Measurements from ENCODE around the gene BLCAP. TPM values are rescaled to one million over a fixed set of nuclear protein-coding genes. Genes with fewer than 3 reads are reported as not detected.

BLCAP gene
- total and polyA plus RNA-seq, 9 donors: 27.7 to 147 (median 62.0) TPM

GRCh38 chr20:37479266-37479665 is 48.4 kb downstream of the BLCAP start:
- no peaks in the 10 kb centered on the region for H3K4me1 ChIP-seq (ENCODE audit: insufficient read depth)
- no peaks in the 10 kb centered on the region for H3K9me3 ChIP-seq
- no peak overlapping the region for H3K4me3 ChIP-seq
- WGBS, 3 donors: 41 to 50% (median 45%) methylated on average over 6 of the region's 6 CpGs
- no peaks in the 10 kb centered on the region for H3K36me3 ChIP-seq
- DNase-seq: no peak
- H3K27me3 ChIP-seq: no peaks in the 10 kb centered on the region
- TF ChIP-seq POLR2A (IDR thresholded peaks at IDR 0.05) (no peak), EP300 (IDR thresholded peaks at IDR 0.05) (no peak), CTCF (IDR thresholded peaks at IDR 0.05) (no peak)
- no peak overlapping the region for H3K27ac ChIP-seq
- intact Hi-C loops (cut with DNase I): no loop called here

DNA sequence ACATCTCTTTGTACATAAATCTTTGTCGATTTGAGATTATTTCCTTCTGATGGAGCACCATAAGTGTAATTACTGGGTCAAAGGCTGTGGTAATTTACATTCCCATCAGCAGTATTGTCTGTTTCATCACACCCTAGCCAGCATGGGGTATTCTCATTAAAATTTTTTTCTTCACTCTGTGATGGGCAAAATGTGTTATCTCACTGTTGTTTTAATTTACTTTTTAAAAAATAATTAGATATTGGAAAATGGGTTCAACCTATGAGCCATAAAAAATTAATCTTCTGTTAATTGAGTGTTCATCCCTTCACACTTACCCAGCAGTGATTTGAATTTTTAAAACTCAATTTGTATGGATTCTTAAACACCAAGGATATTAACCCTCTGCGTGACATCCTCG is 50.6 kb downstream of the BLCAP start:
- no peak overlapping the region for H3K4me3 ChIP-seq
- H3K36me3 ChIP-seq: no peaks in the 10 kb centered on the region
- no peaks in the 10 kb centered on the region for H3K4me1 ChIP-seq (ENCODE audit: insufficient read depth)
- no peak for DNase-seq
- 40 to 45% (median 40%) methylated on average over 3 of the region's 3 CpGs for WGBS, 3 donors
- TF ChIP-seq EP300 (IDR thresholded peaks at IDR 0.05) (no peak), POLR2A (IDR thresholded peaks at IDR 0.05) (no peak), CTCF (IDR thresholded peaks at IDR 0.05) (no peak)
- H3K27ac ChIP-seq: no peak overlapping the region
- intact Hi-C loops (cut with DNase I): no loop called here
- no peaks in the 10 kb centered on the region for H3K9me3 ChIP-seq
- H3K27me3 ChIP-seq: no peaks in the 10 kb centered on the region

GRCh38 chr20:37475252-37475651 is 52.4 kb downstream of the BLCAP start:
- DNase-seq: no peak
- no peaks in the 10 kb centered on the region for H3K36me3 ChIP-seq
- no peak for TF ChIP-seq EP300 (IDR thresholded peaks at IDR 0.05)
- no peak for TF ChIP-seq CTCF (IDR thresholded peaks at IDR 0.05)
- TF ChIP-seq POLR2A (IDR thresholded peaks at IDR 0.05): no peak
- intact Hi-C loops (cut with DNase I): no loop called here
- H3K4me1 ChIP-seq (ENCODE audit: insufficient read depth): no peaks in the 10 kb centered on the region
- H3K27me3 ChIP-seq: no peaks in the 10 kb centered on the region
- H3K4me3 ChIP-seq: no peak overlapping the region
- WGBS, 3 donors: 58 to 72% (median 67%) methylated on average over 5 of the region's 5 CpGs
- H3K27ac ChIP-seq: no peak overlapping the region
- no peaks in the 10 kb centered on the region for H3K9me3 ChIP-seq

DNA sequence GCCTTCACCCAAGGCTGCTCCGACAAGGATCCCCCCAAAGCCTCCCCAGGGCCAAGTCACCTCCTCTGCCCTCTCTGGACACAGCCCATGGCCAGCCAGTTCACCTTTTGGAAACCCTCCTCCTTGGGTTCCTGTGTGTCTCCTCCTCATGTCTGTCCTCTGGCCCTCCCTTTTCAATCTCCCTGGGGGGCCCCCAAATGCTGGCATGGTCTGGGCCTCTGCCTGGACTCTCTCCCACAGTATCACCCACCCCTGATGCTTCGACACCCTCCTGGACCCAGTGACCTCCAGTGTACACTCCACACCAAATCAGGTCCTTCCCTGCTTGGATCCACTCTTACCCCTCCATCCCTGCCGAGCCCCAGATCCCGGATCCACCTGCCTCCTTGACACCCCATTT is 53.3 kb downstream of the BLCAP start:
- WGBS, 3 donors: 69 to 80% (median 72%) methylated on average over 4 of the region's 4 CpGs

More for the DNA sequence above, 53.3 kb downstream of the BLCAP start:
- no peak for TF ChIP-seq EP300 (IDR thresholded peaks at IDR 0.05)
- no peak for TF ChIP-seq CTCF (IDR thresholded peaks at IDR 0.05)
- TF ChIP-seq POLR2A (IDR thresholded peaks at IDR 0.05): no peak
- H3K4me1 ChIP-seq (ENCODE audit: insufficient read depth): no peaks in the 10 kb centered on the region
- no peaks in the 10 kb centered on the region for H3K9me3 ChIP-seq
- no peak for DNase-seq
- no peaks in the 10 kb centered on the region for H3K27me3 ChIP-seq
- H3K36me3 ChIP-seq: no peaks in the 10 kb centered on the region
- H3K27ac ChIP-seq: no peak overlapping the region
- intact Hi-C loops (cut with DNase I): no loop called here
- no peak overlapping the region for H3K4me3 ChIP-seq
